Activated T-helper 9 cell treated with anti-CD3 and anti-CD28 coated beads, Interleukin-2, amount 50 U/mL, for 16 hours (primary cell): ENCODE measurements around the gene MEGF8.
A peak's percentile ranks its signal among the peaks of the same experiment; 100 is the strongest.

ENCODE experiments used
- DNase-seq: peaks from one replicate; pipeline ENCODE4 v3.0.0-alpha.2; 2020; ENCODE audit warnings: low read depth

Gene MEGF8

GRCh38 chr19:42420055-42420544, 94.7 kb downstream of the MEGF8 start:
- DNase-seq = peak; percentile 68

GRCh38 chr19:42421101-42421500, 95.7 kb downstream of the MEGF8 start:
- DNase-seq = no peak

- no peak for DNase-seq
Measured at GRCh38 chr19:42421591-42422031, 96.2 kb downstream of the MEGF8 start.

- DNase-seq = no peak
Measured at GRCh38 chr19:42422092-42422900, 96.9 kb downstream of the MEGF8 start.

- DNase-seq = peak; percentile 30
Measured at GRCh38 chr19:42422901-42423461, 97.5 kb downstream of the MEGF8 start.

GRCh38 chr19:42423462-42424344, 98.3 kb downstream of the MEGF8 start:
- peak; percentile 91 for DNase-seq

- DNase-seq = no peak
Measured at GRCh38 chr19:42424345-42424707, 98.9 kb downstream of the MEGF8 start.

- no peak for DNase-seq
Measured at GRCh38 chr19:42424712-42425131, 99.3 kb downstream of the MEGF8 start.

DNA sequence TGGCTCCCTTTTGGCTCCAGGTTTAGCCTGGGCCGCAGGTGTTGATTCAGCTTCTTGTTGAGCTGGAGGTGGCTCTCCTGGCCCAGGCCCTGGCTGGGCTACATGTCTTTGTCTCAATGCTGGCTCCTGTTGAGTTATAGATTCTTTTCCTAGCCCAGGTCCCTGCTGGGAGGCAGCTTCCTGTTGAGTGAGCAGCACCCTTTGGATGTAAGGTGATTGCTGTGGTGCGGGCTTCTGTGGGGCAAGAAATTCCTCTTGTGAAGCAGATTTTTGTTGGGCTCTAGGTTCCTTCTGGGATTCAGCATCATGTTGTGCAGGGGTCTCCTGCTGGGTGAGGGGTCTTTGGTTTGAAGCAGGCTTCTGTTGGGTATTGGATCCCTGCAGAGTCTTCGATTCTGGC, 101.2 kb downstream of the MEGF8 start:
- DNase-seq = no peak

DNA sequence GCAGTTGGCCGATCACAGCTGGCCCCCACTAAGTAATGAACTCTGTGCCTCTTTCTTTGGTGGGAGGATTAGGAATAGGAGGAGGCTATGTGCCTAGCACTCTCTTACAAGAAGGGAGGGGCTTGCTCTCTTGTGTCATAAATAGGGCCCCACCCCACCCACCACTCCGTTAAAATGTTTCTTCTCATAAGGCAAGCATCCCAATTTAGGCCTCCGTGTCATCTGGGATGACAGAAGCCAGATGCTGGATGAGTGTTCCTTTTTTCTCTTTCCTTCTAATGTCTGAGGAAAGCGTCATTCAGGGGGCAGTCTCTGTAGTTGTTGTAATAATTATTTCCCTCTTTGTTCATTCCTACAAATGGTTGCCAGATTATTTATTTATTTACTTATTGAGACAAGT, 101.9 kb downstream of the MEGF8 start, which contains the start of gene LIPE:
LIPE (minus strand) TSS at position 76 of the 400 bp plus-strand sequence. CDS start 239 bp downstream, outside the sequence.
- no peak for DNase-seq
